Stimulated activated CD8-positive, alpha-beta memory T cell treated with anti-CD3 and anti-CD28 coated beads, Interleukin-4, amount 100 ng/mL, for 24 hours (primary cell): ENCODE data around the gene KRT34.
A peak's percentile ranks its signal among the peaks of the same experiment; 100 is the strongest.
"Not testable (repeated sequence)": the region's sequence is repeated elsewhere in the genome, so short reads cannot be mapped to it uniquely, and the experiment has no call there.

Source experiments
- DNase-seq: peaks from one replicate; pipeline ENCODE4 v3.0.0-alpha.2; 2020; ENCODE audit warnings: low read depth

The KRT34 gene

GRCh38 chr17:41404024-41404671, 22.0 kb upstream of the KRT34 start:
- DNase-seq = peak; percentile 22

GRCh38 chr17:41403404-41404023, 21.4 kb upstream of the KRT34 start:
- DNase-seq = no peak

GRCh38 chr17:41402161-41402560, 20.1 kb upstream of the KRT34 start:
- DNase-seq = no peak

DNA sequence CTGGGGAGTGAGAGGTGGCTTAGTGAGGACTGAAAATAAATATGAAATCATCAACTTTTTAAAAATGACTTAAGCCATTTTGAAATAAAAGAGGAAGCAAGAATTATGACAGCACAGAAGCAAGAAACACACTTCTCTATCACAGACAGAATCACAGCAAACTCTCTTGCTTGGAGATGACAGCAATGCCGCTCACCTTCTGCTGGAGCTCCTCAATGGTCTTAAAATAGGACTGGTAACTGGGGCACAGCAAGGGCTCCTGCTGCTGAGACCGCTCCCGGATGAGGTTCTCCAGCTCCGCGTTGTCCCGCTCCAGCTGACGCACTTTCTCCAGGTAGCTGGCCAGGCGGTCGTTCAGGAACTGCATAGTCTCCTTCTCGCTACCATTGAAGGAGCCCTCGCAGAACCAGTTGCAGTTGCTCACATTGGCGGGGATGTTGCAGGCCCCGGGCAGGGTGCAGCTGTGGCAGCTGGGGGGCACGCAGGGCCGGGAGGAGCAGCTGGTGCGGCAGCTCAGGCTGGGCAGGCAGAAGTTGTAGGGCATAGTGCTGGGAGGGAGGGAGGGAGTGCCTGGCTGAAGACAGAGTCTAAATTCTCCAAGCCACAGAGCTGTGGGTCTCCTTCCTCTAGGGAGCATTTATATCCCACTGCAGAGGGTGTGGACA, 15.0 kb upstream of the KRT34 start, which contains the start of gene KRT31:
KRT31 (minus strand) TSS at position 613 of the 665 bp plus-strand sequence; CDS start at position 544, 69 bp downstream.
- DNase-seq = no peak

- DNase-seq = no peak
Observed at GRCh38 chr17:41396340-41396739, 14.2 kb upstream of the KRT34 start.

DNA sequence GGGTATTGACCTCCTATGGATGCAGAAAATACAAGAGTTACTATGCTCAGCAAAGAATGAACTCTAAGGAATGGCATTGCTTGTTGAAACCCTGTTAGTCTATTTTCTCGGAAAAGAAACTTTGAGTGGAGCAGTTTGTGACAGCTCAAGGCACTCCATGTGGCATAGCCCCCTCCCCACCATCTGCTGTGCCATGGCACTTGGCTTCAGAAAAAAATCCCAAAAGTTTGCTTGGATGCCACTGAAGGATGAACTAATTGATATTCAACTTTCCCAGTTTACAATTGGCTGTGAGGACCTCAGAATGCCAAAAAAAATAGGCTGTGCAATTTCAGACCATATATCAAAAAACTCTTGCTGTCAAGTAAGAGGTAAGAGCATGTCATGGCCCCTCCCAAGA, 13.5 kb upstream of the KRT34 start:
- no peak for DNase-seq

DNA sequence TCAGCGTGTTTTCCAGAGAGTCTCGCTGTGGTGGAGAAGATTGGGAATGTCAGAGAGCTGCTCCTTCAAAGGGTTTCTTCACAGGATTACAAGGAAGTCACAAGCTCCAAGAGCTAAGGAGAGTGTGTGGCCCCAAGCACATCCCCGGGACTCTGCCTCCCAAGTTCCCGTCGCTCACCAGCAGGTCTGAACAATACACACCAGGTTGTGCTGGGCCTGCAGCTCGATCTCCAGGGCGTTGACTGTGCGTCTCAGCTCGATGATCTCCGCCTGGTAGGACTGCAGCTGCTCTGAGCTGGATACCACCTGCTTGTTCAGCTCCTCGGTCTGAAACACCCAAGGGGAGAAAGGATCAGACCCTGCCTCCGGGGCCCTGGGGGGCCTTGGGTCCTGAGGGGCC, 12.9 kb upstream of the KRT34 start:
- not testable (repeated sequence) for DNase-seq

GRCh38 chr17:41394254-41394996, 12.3 kb upstream of the KRT34 start:
- DNase-seq = no peak

GRCh38 chr17:41393826-41394225, 11.7 kb upstream of the KRT34 start:
- no peak for DNase-seq

GRCh38 chr17:41393294-41393693, 11.2 kb upstream of the KRT34 start:
- DNase-seq = no peak

DNA sequence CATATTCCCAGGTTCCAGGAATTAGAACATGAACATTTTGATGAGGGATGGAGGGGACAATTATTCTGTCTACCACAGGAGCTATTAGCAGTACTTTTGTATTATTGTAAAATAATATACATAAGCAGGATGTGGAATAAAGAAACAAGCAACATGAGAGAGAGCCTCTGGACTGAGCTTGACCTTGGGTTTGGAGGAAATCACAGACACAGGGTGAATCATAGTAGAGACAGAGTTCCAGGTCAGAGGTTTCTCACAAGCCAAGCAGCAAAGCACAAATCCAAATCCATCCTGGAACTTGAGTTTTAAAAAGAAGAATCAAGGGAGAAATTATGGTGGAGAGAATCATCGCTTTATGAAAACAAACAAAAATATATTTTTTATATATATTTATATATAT, 10.2 kb upstream of the KRT34 start:
- DNase-seq = no peak

- DNase-seq = no peak
Observed at GRCh38 chr17:41391535-41391934, 9.4 kb upstream of the KRT34 start.

DNA sequence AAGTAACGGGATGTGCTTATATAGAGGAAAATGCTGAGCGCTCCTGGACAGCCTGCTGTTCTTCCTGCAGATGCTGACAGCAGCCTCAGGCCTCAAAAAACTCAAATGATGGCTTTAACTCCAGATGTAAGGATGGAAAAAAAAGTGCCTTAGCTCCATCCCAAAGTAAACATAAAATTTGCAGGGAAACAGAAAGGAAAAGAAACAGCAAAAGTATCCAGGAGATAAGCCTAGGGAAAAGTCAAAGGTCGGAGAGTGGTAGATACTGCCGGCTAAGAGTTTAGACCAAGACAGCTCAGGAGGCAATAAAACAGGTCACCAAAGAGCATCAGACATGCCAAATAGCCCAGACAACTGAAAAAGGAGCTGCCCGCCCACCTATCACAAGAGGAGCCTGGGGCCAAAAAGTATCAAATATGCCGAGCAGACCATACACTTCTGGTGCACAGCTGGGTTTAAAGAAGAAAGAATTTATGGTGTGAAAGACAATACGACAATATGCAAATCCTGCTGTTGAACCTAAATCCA, 8.4 kb upstream of the KRT34 start:
- DNase-seq = no peak

GRCh38 chr17:41387670-41388069, 5.6 kb upstream of the KRT34 start:
- no peak for DNase-seq

- DNase-seq = no peak
Observed at GRCh38 chr17:41386227-41386626, 4.1 kb upstream of the KRT34 start.

DNA sequence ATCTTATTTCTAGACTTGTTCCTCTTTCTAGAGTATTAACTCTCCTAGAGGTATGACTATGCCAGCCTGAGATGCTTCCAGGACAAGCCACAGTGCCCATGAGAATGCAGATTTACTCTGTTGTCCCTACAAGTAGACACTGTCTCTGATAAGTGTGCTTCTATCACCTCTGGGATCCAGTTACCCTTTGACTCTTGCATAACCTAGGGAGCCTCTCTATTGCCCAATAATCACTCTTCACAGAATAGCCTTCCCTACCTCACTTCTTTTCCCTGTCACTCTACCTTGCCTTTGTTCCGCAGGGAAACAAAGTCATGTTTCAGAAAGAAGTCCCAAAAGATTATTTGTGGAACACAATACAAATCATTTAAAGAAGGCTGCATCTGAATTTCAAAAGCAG, 1.6 kb upstream of the KRT34 start:
- DNase-seq = no peak

- DNase-seq = no peak
Observed at GRCh38 chr17:41382394-41382793, 288 bp upstream of the KRT34 start.

DNA sequence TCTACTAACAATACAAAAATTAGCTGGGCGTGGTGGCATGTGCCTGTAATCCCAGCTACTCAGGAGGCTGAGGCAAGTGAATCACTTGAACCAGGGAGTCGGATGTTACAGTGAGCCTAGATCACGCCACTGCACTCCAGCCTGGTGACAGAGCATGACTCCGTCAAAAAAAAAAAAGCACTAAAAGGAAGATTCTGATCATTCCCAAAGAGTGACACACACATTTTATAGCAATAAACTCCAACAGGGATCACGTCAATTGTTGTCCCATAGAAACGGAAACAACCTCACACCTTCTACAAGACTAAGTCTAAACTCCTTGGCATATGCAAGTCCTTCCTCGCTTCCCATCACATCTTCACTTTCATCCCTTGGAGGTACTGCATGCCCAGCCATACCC, 2.0 kb downstream of the KRT34 start:
- DNase-seq = not testable (repeated sequence)

GRCh38 chr17:41377546-41377945, 4.6 kb downstream of the KRT34 start:
- no peak for DNase-seq

DNA sequence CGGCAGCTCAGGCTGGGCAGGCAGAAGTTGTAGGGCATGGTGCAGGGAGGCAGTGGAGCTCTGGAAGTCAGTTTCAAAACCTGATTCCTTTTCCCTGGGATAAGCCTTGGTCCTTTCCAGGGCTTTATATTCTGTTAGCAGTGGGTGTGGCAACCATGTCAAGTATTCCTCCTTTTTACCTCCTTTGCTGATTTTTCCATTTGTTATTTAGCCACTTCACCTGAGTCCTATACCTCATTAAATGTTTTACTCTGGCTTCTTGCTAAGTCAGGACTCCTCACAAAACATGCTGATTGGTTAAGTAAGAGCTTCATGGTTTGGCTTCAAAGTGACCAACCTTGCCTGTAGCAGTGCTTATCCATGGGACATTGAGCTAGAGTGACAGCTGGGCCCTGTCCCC, 12.4 kb downstream of the KRT34 start, which contains the start of gene KRT33B:
KRT33B (minus strand) TSS at position 101 of the 400 bp plus-strand sequence; CDS start at position 38, 63 bp downstream.
- DNase-seq = no peak

GRCh38 chr17:41369023-41369422, 13.1 kb downstream of the KRT34 start:
- no peak for DNase-seq

DNA sequence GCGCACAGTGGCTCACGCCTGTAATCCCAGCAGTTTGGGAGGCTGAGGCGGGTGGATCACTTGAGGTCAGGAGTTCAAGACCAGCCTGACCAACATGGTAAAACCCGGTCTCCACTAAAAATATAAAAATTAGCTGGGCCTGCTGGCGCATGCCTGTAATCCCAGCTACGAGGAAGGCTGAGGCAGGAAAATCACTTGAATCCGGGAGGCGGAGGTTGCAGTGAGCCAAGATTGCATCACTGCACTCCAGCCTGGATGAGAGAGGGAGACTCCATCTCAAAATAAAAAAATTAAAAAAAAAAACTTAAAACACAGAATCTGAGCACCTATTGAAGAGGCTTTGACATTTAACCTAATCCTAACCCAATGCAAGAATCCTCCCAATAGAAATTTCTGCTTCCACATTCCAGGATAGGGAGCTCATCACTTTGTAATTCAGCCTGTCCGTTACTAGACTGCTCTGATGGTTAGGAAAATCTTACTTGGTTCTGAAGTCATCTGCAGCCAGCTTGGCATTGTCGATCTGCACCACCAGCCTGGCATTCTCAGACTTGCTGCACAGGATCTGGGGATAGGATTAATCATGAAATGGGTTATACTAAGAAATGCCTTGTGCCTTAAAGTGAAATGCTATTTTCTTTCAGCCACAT, 14.6 kb downstream of the KRT34 start:
- no peak for DNase-seq
